Prostate gland (tissue), 2 donors: ENCODE measurements around the gene ASB7.

Experiments
- POLR2A ChIP-seq: fragments of 450-650 bp; IDR thresholded peaks from one replicate; pipeline ENCODE4 v1.6.1; 2016; ENCODE audit warnings: antibody characterized with exemption, mild to moderate bottlenecking
- POLR2AphosphoS5 ChIP-seq: sonication (generic); formaldehyde crosslinking; IDR thresholded peaks from one replicate; pipeline ENCODE4 v1.6.1; 2017; ENCODE audit warnings: antibody characterized with exemption
- TF ChIP-seq, protein P1 (sequence below), 4 experiments: fragments of 200-600 bp in 2 of 4; fragments of 450-650 bp in 2 of 4; sonication (generic) in 2 of 4; IDR thresholded peaks; 1 replicate in 3 of 4; 2 replicates in 1 of 4; pipeline ENCODE4 v1.5.1; 2016 to 2019; ENCODE audit warnings: antibody characterized with exemption in 4 of 4, mild to moderate bottlenecking in 2 of 4, moderate library complexity in 2 of 4

DNA sequence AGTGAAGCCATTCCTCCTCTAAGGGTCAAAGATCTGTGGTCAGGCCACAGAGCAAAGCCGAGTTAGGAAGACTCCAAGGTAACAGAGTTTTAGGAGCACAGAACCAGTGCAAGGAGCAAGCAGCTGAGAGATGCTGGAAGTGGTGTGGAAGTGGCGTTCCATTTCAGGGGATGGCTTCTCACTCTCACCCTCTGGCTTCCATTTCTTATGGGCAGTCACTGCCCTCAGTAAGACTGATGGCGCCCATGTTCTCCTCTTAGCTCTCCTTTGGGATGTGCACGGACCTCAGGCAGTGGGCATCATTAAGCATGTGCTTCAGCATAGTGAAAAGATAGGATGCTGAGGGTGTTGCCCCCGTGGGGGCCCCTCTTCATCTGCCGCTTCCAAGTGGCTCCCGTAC lies 90.3 kb downstream of the ASB7 start:
- TF ChIP-seq, protein P1, sequence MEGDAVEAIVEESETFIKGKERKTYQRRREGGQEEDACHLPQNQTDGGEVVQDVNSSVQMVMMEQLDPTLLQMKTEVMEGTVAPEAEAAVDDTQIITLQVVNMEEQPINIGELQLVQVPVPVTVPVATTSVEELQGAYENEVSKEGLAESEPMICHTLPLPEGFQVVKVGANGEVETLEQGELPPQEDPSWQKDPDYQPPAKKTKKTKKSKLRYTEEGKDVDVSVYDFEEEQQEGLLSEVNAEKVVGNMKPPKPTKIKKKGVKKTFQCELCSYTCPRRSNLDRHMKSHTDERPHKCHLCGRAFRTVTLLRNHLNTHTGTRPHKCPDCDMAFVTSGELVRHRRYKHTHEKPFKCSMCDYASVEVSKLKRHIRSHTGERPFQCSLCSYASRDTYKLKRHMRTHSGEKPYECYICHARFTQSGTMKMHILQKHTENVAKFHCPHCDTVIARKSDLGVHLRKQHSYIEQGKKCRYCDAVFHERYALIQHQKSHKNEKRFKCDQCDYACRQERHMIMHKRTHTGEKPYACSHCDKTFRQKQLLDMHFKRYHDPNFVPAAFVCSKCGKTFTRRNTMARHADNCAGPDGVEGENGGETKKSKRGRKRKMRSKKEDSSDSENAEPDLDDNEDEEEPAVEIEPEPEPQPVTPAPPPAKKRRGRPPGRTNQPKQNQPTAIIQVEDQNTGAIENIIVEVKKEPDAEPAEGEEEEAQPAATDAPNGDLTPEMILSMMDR (IDR thresholded peaks at IDR 0.05), result no peak
- no peak for TF ChIP-seq POLR2AphosphoS5
- no peak for TF ChIP-seq POLR2A
